ENCODE results near the gene NXPE4.

- TF ChIP-seq, protein P1, sequence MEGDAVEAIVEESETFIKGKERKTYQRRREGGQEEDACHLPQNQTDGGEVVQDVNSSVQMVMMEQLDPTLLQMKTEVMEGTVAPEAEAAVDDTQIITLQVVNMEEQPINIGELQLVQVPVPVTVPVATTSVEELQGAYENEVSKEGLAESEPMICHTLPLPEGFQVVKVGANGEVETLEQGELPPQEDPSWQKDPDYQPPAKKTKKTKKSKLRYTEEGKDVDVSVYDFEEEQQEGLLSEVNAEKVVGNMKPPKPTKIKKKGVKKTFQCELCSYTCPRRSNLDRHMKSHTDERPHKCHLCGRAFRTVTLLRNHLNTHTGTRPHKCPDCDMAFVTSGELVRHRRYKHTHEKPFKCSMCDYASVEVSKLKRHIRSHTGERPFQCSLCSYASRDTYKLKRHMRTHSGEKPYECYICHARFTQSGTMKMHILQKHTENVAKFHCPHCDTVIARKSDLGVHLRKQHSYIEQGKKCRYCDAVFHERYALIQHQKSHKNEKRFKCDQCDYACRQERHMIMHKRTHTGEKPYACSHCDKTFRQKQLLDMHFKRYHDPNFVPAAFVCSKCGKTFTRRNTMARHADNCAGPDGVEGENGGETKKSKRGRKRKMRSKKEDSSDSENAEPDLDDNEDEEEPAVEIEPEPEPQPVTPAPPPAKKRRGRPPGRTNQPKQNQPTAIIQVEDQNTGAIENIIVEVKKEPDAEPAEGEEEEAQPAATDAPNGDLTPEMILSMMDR (IDR thresholded peaks at IDR 0.05; ENCODE audit: extremely low read depth in 1 of 2, insufficient read depth in 1 of 2, low read depth in 1 of 2, low read length in 2 of 2), result no peak
- no peak for TF ChIP-seq POLR2AphosphoS5 (IDR thresholded peaks at IDR 0.05; ENCODE audit: insufficient read depth, low read depth, low read length)
- TF ChIP-seq POLR2A (IDR thresholded peaks at IDR 0.05; ENCODE audit: low read depth, low read length), result no peak
These were observed 29.0 kb upstream of the NXPE4 start for GRCh38 chr11:114624455-114625207.
